Measurements from ENCODE around the gene EML6. TPM values are rescaled to one million over a fixed set of nuclear protein-coding genes. Genes with fewer than 3 reads are reported as not detected.

The EML6 gene
- total and polyA plus RNA-seq, 2 of the 8 experiments (the other 6 are each of a cell fraction or from before 2014, with no cell fraction given): 1.2 to 1.6 TPM

DNA sequence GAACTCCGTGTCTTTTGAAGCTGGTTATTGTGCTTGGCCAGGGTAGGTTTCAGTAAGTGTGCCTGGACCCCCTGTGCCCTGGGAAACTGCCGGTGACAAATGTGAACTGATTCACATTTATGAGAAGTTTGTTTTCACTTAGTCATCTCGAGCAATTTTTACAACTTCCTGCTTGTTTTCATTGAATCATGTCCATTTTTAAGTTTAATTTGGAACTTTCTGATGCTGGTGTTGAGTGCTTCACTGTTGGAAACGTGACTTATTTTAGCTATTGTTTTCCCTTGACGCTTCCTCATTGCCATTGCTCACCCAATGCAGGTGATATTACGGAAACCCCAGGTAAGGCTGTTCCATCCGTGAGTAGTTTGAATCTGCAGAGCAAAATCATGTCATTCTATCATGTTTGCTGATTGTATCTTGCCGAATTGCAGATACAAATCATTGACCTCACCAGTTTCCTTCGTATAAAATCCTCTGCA lies 229.6 kb downstream of the EML6 start:
- FAIRE-seq: no peak
- Histone ChIP-seq H3K4me1 (replicated peaks in 1 of 4; ENCODE audit: control insufficient read depth in 3 of 4, insufficient read depth in 4 of 4, low read length in 3 of 4) (peaks cover 2 to 10% (median 5%) of the 10 kb centered on the region in 4 experiments; a peak in 5 of 7 replicates), H4K20me1 (replicated peaks in 1 of 2; ENCODE audit: control insufficient read depth in 1 of 2, insufficient read depth in 2 of 2, low read length in 2 of 2) (peaks cover 0 to 2% of the 10 kb centered on the region in 2 experiments), H3K23ac (ENCODE audit: insufficient read length) (no peak overlapping the region), H2BK12ac (ENCODE audit: low read depth, low read length) (no peak overlapping the region), H3K79me2 (ENCODE audit: control insufficient read depth in 1 of 2, insufficient read depth in 2 of 2, low read length in 2 of 2) (no peaks in the 10 kb centered on the region), H3K4me3 (ENCODE audit: extremely low read depth in 1 of 4, insufficient read depth in 2 of 4, low read depth in 3 of 4, low read length in 4 of 4) (no peak overlapping the region), H2AK5ac (ENCODE audit: low read depth, low read length) (no peak overlapping the region), H3K4ac (replicated peaks; ENCODE audit: insufficient read length, low read depth, low read length) (no peak overlapping the region), H3K9ac (replicated peaks in 1 of 4; ENCODE audit: extremely low read depth in 1 of 4, low read depth in 3 of 4, low read length in 3 of 4) (no peak overlapping the region), H2BK120ac (replicated peaks; ENCODE audit: low read depth, low read length) (no peak overlapping the region), H2BK20ac (ENCODE audit: low read length) (no peak overlapping the region), H3K27ac (ENCODE audit: low read depth, low read length) (no peak overlapping the region), H3K23me2 (ENCODE audit: low read depth, low read length) (no peaks in the 10 kb centered on the region), H3K79me1 (ENCODE audit: low read depth, low read length) (no peaks in the 10 kb centered on the region), H3K18ac (ENCODE audit: extremely low read depth, low read length) (no peak overlapping the region), H4K91ac (replicated peaks; ENCODE audit: insufficient read length, low read length) (no peak overlapping the region), H3K4me2 (ENCODE audit: insufficient read depth in 1 of 2, low read depth in 2 of 2, low read length in 2 of 2) (no peak overlapping the region), H3K14ac (ENCODE audit: insufficient read length) (no peak overlapping the region), H3K27me3 (replicated peaks in 1 of 4; ENCODE audit: control insufficient read depth in 3 of 4, extremely low read depth in 1 of 4, insufficient read depth in 3 of 4, low read length in 3 of 4) (no peaks in the 10 kb centered on the region; a peak in 1 of 7 replicates), H2AFZ (ENCODE audit: low read length) (no peak overlapping the region), H2BK15ac (ENCODE audit: low read length) (no peak overlapping the region), H3K36me3 (ENCODE audit: control insufficient read depth in 2 of 4, insufficient read depth in 4 of 4, low read length in 3 of 4) (no peaks in the 10 kb centered on the region), H2BK5ac (ENCODE audit: low read depth, low read length) (no peak overlapping the region), H4K5ac (ENCODE audit: insufficient read length, low read depth, low read length) (no peak overlapping the region), H3K56ac (replicated peaks; ENCODE audit: insufficient read length, low read depth, low read length) (no peak overlapping the region), H3K9me3 (ENCODE audit: insufficient read depth in 2 of 2, low read depth in 1 of 2, low read length in 1 of 2) (no peaks in the 10 kb centered on the region), H4K8ac (ENCODE audit: extremely low read depth, insufficient read depth, low read length) (no peak overlapping the region; the same call in 1 of the 2 replicates)
- CTCF ChIA-PET (ENCODE audit: partially characterized antibody): interaction anchor here (1.3 to 1.6 kb wide), 2 partner anchors 12 to 215 kb away, joined by 3 to 4 read pairs; no protein-coding TSS in a partner anchor
- TF ChIP-seq BRCA1 (IDR thresholded peaks at IDR 0.05; ENCODE audit: low read depth, low read length) (no peak), KDM1A (IDR thresholded peaks at IDR 0.05; ENCODE audit: borderline replicate concordance, low read length) (no peak), SIX5 (IDR thresholded peaks at IDR 0.05; ENCODE audit: low read depth, low read length) (no peak), KDM4A (IDR thresholded peaks at IDR 0.05; ENCODE audit: low read depth, low read length, severe bottlenecking) (no peak), GABPA (IDR thresholded peaks at IDR 0.05; ENCODE audit: borderline replicate concordance, insufficient read depth, low read length) (no peak), POLR2AphosphoS5 (IDR thresholded peaks at IDR 0.05; ENCODE audit: low read depth, low read length) (no peak), POLR2A (IDR thresholded peaks at IDR 0.05; ENCODE audit: control extremely low read depth in 1 of 2, low read depth in 2 of 2, low read length in 2 of 2) (no peak), GTF2F1 (IDR thresholded peaks at IDR 0.05; ENCODE audit: borderline replicate concordance, low read depth, low read length) (no peak), HDAC2 (IDR thresholded peaks at IDR 0.05; ENCODE audit: borderline replicate concordance in 1 of 2, low read depth in 2 of 2, low read length in 2 of 2) (no peak)
- POLR2A ChIA-PET (ENCODE audit: partially characterized antibody): interaction anchor here (1.8 kb wide), 1 partner anchor 10 kb away, joined by 3 read pairs; no protein-coding TSS in a partner anchor
- 85% methylated on average over 9 of the region's 9 CpGs; no CpG with 5 or more reads in 1 of the 2 experiments for WGBS, 2 experiments (ENCODE audit: extremely low coverage in 1 of 2, insufficient coverage in 1 of 2, insufficient read length in 1 of 2, insufficient replicate concordance in 2 of 2, low coverage in 1 of 2, low lambda C conversion rate in 2 of 2, missing lambda C conversion rate in 1 of 2)
- DNase-seq (ENCODE audit: low read depth in 1 of 2, low spot score in 2 of 2): no peak
